Endodermal cell (in vitro differentiated cells): Measurements from ENCODE around the gene NPAS4. TPM values are rescaled to one million over a fixed set of nuclear protein-coding genes. Genes with fewer than 3 reads are reported as not detected.

Source experiments
- DNase-seq: peaks from one replicate; pipeline ENCODE4 v3.0.0-alpha.2; 2017
- H3K27ac ChIP-seq: 2 replicates; pipeline ENCODE4 v1.5.1; 2013; ENCODE audit warnings: mild to moderate bottlenecking, low read depth, low read length, moderate library complexity
- H3K27me3 ChIP-seq: 2 replicates; pipeline ENCODE4 v1.6.1; 2013; ENCODE audit warnings: mild to moderate bottlenecking, low read length, moderate library complexity; ENCODE audit not compliant: insufficient read depth, control insufficient read depth, poor library complexity, severe bottlenecking
- H3K36me3 ChIP-seq: 2 replicates; pipeline ENCODE4 v1.7.0; 2013; ENCODE audit warnings: mild to moderate bottlenecking, low read length, moderate library complexity; ENCODE audit not compliant: control insufficient read depth, insufficient read depth
- H3K4me1 ChIP-seq: one replicate; pipeline ENCODE4 v1.7.0; 2013; ENCODE audit warnings: low read length; ENCODE audit not compliant: control insufficient read depth, insufficient read depth
- H3K4me3 ChIP-seq: 2 replicates; pipeline ENCODE4 v1.5.1; 2013; ENCODE audit warnings: mild to moderate bottlenecking, low read length, moderate library complexity
- H3K9ac ChIP-seq: 2 replicates; pipeline ENCODE4 v1.6.1; 2013; ENCODE audit warnings: mild to moderate bottlenecking, low read length, moderate library complexity; ENCODE audit not compliant: poor library complexity, severe bottlenecking; ENCODE audit errors: extremely low read depth
- H3K9me3 ChIP-seq: 2 replicates; pipeline ENCODE4 v1.6.1; 2013; ENCODE audit warnings: mild to moderate bottlenecking, low read length, moderate library complexity; ENCODE audit not compliant: control insufficient read depth
- H3K27ac Mint-ChIP-seq: 2 replicates; pipeline ENCODE4 v1.8.0; 2020; ENCODE audit warnings: mixed read lengths
- H3K27me3 Mint-ChIP-seq: 2 replicates; pipeline ENCODE4 v1.8.0; 2021; ENCODE audit warnings: mild to moderate bottlenecking, mixed read lengths; ENCODE audit not compliant: insufficient read depth
- H3K36me3 Mint-ChIP-seq: 2 replicates; pipeline ENCODE4 v1.8.0; 2020; ENCODE audit warnings: low read depth, mixed read lengths
- H3K4me1 Mint-ChIP-seq: 2 replicates; pipeline ENCODE4 v1.8.0; 2020; ENCODE audit warnings: mixed read lengths
- H3K4me3 Mint-ChIP-seq: 2 replicates; pipeline ENCODE4 v1.8.0; 2020; ENCODE audit warnings: mild to moderate bottlenecking, moderate library complexity, mixed read lengths
- H3K9me3 Mint-ChIP-seq: 2 replicates; pipeline ENCODE4 v1.8.0; 2020; ENCODE audit warnings: mild to moderate bottlenecking, mixed read lengths
- WGBS, 2 experiments: methylation state at CpG; one replicate each; pipeline versions ENCODE4 v1.1.5 to v1.1.7; 2013; ENCODE audit warnings: missing lambda C conversion rate in 2 of 2, mixed read lengths in 1 of 2; ENCODE audit not compliant: insufficient coverage in 1 of 2, insufficient read length in 1 of 2; 5-methylcytosine and 5-hydroxymethylcytosine counted together
- total RNA-seq, 2 donors: library from RNA; stranded (reverse); fragmentation: NEBNext Ultra II Directional in 1 of 2; extraction: Animal tissue kit (Norgen Biotek cat#: 25700) in 1 of 2; gene quantifications; 2 replicates in 1 of 2; 3 replicates in 1 of 2; pipeline ENCODE4 v1.2.1, GENCODE V29; 2021
- TF ChIP-seq, protein P1 (sequence below): fragments of 200-600 bp; sonication (generic); conservative IDR thresholded peaks from 2 replicates; pipeline ENCODE4 v1.5.0; 2021; ENCODE audit warnings: antibody characterized with exemption, mild to moderate bottlenecking

The NPAS4 gene
- total RNA-seq, 2 donors from 2014 or later, result not detected

- Histone ChIP-seq H3K9ac (peak overlapping the region; percentile 41), H3K27me3 (no peaks in the 10 kb centered on the region), H3K4me1 (no peaks in the 10 kb centered on the region), H3K36me3 (no peaks in the 10 kb centered on the region), H3K27ac (no peak overlapping the region), H3K4me3 (peak overlapping the region; percentile 85), H3K9me3 (peaks cover 9% of the 10 kb centered on the region)
- TF ChIP-seq, protein P1, sequence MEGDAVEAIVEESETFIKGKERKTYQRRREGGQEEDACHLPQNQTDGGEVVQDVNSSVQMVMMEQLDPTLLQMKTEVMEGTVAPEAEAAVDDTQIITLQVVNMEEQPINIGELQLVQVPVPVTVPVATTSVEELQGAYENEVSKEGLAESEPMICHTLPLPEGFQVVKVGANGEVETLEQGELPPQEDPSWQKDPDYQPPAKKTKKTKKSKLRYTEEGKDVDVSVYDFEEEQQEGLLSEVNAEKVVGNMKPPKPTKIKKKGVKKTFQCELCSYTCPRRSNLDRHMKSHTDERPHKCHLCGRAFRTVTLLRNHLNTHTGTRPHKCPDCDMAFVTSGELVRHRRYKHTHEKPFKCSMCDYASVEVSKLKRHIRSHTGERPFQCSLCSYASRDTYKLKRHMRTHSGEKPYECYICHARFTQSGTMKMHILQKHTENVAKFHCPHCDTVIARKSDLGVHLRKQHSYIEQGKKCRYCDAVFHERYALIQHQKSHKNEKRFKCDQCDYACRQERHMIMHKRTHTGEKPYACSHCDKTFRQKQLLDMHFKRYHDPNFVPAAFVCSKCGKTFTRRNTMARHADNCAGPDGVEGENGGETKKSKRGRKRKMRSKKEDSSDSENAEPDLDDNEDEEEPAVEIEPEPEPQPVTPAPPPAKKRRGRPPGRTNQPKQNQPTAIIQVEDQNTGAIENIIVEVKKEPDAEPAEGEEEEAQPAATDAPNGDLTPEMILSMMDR, result no peak
- DNase-seq, result no peak
- H3K9me3 Mint-ChIP-seq, result peaks cover 9% of the 10 kb centered on the region
- no peak overlapping the region for H3K27ac Mint-ChIP-seq
- H3K4me3 Mint-ChIP-seq, result peak overlapping the region; percentile 76
- 74 to 83% methylated on average over 3 to 6 of the region's 6 CpGs for WGBS, 2 experiments
- H3K27me3 Mint-ChIP-seq, result peaks cover 15% of the 10 kb centered on the region
- peaks cover 2% of the 10 kb centered on the region for H3K36me3 Mint-ChIP-seq
- peaks cover 4% of the 10 kb centered on the region for H3K4me1 Mint-ChIP-seq
These were observed 46.9 kb downstream of the NPAS4 start for GRCh38 chr11:66467756-66468155.

DNA sequence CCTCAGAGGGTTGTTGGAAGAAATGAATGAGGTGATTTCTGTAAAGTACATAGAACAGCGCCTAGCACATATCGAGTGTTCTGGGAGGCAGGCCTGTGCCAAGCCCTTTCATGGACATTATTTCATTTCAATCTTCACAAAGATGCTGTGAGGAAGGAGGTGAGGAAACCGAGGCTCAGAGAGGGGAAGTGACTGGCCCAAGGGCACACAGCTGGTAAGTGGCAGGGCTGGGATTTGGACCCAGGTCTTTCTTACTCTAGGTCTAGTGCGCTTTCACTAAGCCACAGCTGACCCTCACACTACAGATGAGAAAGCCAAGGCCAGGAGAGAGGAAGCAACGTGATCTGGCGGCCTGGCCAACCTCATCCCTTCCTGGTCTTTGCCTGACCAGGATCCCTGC is 47.9 kb downstream of the NPAS4 start:
- Histone ChIP-seq H3K4me1 (peaks cover under 1% of the 10 kb centered on the region), H3K9me3 (peaks cover 1% of the 10 kb centered on the region), H3K27me3 (no peaks in the 10 kb centered on the region), H3K4me3 (no peak overlapping the region), H3K9ac (no peak overlapping the region), H3K27ac (no peak overlapping the region), H3K36me3 (no peaks in the 10 kb centered on the region)
- Mint-ChIP-seq H3K27me3 (peaks cover 10% of the 10 kb centered on the region), H3K4me3 (peak overlapping the region; percentile 76), H3K4me1 (peaks cover 4% of the 10 kb centered on the region), H3K27ac (no peak overlapping the region), H3K9me3 (no peaks in the 10 kb centered on the region), H3K36me3 (peaks cover 7% of the 10 kb centered on the region)
- 87 to 100% methylated on average over 2 to 6 of the region's 6 CpGs for WGBS, 2 experiments
- TF ChIP-seq, protein P1, result no peak
- no peak for DNase-seq

DNA sequence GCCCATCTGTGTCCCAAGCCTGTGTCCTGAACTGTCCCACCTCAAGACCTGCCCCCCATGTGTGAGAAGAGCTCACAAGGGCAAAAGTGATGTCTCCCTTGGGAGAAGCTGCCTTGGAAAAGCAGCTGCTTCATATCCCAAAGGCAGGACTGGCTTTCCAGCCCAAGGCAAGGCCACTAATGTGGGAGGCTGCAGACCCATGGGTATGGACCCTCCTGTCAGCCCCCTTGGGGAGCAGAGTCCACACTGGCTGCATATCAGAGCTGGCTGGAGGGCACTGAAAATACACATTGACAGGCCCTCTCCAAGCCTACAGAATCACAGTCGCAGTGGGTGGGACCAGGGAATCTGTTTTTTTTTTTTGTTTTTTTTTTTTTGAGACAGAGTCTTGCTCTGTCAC is 48.6 kb downstream of the NPAS4 start:
- Mint-ChIP-seq H3K4me3 (no peak overlapping the region), H3K27ac (no peak overlapping the region), H3K4me1 (peaks cover 8% of the 10 kb centered on the region), H3K36me3 (peaks cover 8% of the 10 kb centered on the region), H3K27me3 (peaks cover 10% of the 10 kb centered on the region), H3K9me3 (no peaks in the 10 kb centered on the region)
- Histone ChIP-seq H3K36me3 (no peaks in the 10 kb centered on the region), H3K27me3 (no peaks in the 10 kb centered on the region), H3K9ac (no peak overlapping the region), H3K27ac (no peak overlapping the region), H3K4me1 (peaks cover 8% of the 10 kb centered on the region), H3K9me3 (no peaks in the 10 kb centered on the region), H3K4me3 (no peak overlapping the region)
- DNase-seq, result no peak
- TF ChIP-seq, protein P1, result no peak
- WGBS, 2 experiments, result 92% methylated on average over 1 of the region's 1 CpG; no CpG with 5 or more reads in 1 of the 2 experiments
